C4-2B (cell line): Measurements from ENCODE around the gene SPRY1.

ENCODE experiments used
- CTCF ChIP-seq: fragments of 450-650 bp; conservative IDR thresholded peaks from 2 replicates; pipeline ENCODE4 v1.5.1; 2017; ENCODE audit warnings: mild to moderate bottlenecking
- ZFX ChIP-seq: fragments of 450-650 bp; IDR thresholded peaks from 2 replicates; pipeline ENCODE4 v1.6.1; 2017

DNA sequence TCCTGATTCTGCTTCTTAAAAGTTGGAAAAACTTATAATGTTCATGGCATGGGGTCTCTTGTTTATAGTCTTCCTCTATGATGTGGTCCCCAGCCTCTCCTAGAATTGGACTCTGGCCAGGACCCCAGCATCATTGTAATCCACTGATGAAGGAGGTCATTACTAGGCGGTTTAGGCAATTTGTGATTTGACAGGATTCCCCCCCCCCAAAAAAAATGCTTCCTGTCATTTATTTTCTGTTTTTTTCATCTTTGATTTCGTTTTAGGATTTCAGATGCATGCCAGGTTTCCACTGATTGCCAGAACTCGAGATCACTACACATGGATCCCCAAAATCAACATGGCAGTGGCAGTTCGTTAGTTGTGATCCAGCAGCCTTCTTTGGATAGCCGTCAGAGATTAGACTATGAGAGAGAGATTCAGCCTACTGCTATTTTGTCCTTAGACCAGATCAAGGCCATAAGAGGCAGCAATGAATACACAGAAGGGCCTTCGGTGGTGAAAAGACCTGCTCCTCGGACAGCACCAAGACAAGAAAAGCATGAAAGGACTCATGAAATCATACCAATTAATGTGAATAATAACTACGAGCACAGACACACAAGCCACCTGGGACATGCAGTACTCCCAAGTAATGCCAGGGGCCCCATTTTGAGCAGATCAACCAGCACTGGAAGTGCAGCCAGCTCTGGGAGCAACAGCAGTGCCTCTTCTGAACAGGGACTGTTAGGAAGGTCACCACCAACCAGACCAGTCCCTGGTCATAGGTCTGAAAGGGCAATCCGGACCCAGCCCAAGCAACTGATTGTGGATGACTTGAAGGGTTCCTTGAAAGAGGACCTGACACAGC lies 4.9 kb downstream of the SPRY1 start:
- TF ChIP-seq CTCF (no peak), ZFX (no peak)
